GM12892 (cell line): Measurements from ENCODE around the gene PPP4R2.

Experiments
- POLR2AphosphoS5 ChIP-seq: IDR thresholded peaks from 2 replicates; pipeline ENCODE4 v1.6.1; 2011; ENCODE audit warnings: low read depth, low read length, control low read depth
- TAF1 ChIP-seq: IDR thresholded peaks from 2 replicates; pipeline ENCODE4 v1.6.1; 2011; ENCODE audit warnings: low read depth, mild to moderate bottlenecking, control low read depth, low read length, borderline replicate concordance

- TF ChIP-seq POLR2AphosphoS5 (no peak), TAF1 (no peak)
Observed at GRCh38 chr3:73024836-73025235, 28.2 kb downstream of the PPP4R2 start.
